Ovary (tissue), 3 donors: ENCODE data around the gene F13A1.

Experiments
- CTCF ChIP-seq, 3 donors: fragments of 450-650 bp in 2 of 3; fragments of 200-600 bp in 1 of 3; IDR thresholded peaks; one replicate each; pipeline versions ENCODE4 v1.5.1 to v1.8.0; 2016 to 2022; ENCODE audit warnings: antibody characterized with exemption in 3 of 3, mild to moderate bottlenecking in 1 of 3
- EP300 ChIP-seq: sonication (generic); formaldehyde crosslinking; IDR thresholded peaks from one replicate; pipeline ENCODE4 v1.6.1; 2017; ENCODE audit warnings: antibody characterized with exemption
- POLR2A ChIP-seq: fragments of 450-650 bp; IDR thresholded peaks from one replicate; pipeline ENCODE4 v1.6.1; 2017; ENCODE audit warnings: antibody characterized with exemption, mild to moderate bottlenecking, moderate library complexity
- donor health status: DM: no; HTN: no; CAD: no.

DNA sequence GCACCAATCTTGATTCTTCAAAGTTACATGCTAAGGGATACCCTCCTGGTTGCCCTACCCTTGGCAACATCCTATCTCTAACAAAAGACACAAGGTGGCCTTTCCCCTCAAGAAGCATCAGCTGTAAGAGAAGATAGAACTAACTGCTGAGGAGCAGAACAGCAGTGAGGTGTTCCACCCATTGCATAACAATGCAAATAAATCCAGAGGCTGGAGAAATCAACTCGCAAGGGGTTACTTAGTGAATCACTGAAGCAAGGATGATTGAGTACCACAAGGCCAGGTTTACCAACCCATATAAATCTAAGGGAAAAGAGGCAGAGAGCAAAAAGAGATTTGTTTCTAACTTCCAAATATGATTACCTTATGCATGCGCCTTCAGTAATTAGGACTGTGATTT, 36.7 kb downstream of the F13A1 start:
- no peak for TF ChIP-seq CTCF (IDR thresholded peaks at IDR 0.05)
- no peak for TF ChIP-seq POLR2A
- TF ChIP-seq EP300 = no peak
